GM19035 (cell line): ENCODE results near the gene FPGS.
"Not testable (repeated sequence)": the region's sequence is repeated elsewhere in the genome, so short reads cannot be mapped to it uniquely, and the experiment has no call there.

ENCODE experiments used
- ATAC-seq: cut with Tn5 transposase; IDR thresholded peaks from one replicate; pipeline ENCODE4 v1.9.1; 2021; ENCODE audit not compliant: unreplicated experiment

Gene FPGS

GRCh38 chr9:127835991-127836516 is 33.4 kb downstream of the FPGS start:
- no peak for ATAC-seq

- ATAC-seq: not testable (repeated sequence)
These were observed 33.9 kb downstream of the FPGS start for GRCh38 chr9:127836561-127836960.

- ATAC-seq: no peak
These were observed 34.7 kb downstream of the FPGS start for GRCh38 chr9:127837346-127837745.

- ATAC-seq: no peak
These were observed 35.8 kb downstream of the FPGS start for GRCh38 chr9:127838375-127839078.

- ATAC-seq: no peak
These were observed 38.6 kb downstream of the FPGS start for GRCh38 chr9:127841087-127841835.

- ATAC-seq: no peak
These were observed 42.2 kb downstream of the FPGS start for GRCh38 chr9:127844821-127845359.

GRCh38 chr9:127845619-127846018 is 42.9 kb downstream of the FPGS start:
- ATAC-seq: not testable (repeated sequence)

GRCh38 chr9:127846443-127847177 is 43.9 kb downstream of the FPGS start:
- no peak for ATAC-seq

GRCh38 chr9:127847178-127847510 is 44.5 kb downstream of the FPGS start:
- ATAC-seq: no peak

GRCh38 chr9:127847833-127848755 is 45.4 kb downstream of the FPGS start:
- no peak for ATAC-seq

- no peak for ATAC-seq
These were observed 46.2 kb downstream of the FPGS start for GRCh38 chr9:127848756-127849504.

GRCh38 chr9:127850286-127850830 is 47.7 kb downstream of the FPGS start:
- ATAC-seq: no peak

- no peak for ATAC-seq
These were observed 50.1 kb downstream of the FPGS start for GRCh38 chr9:127852829-127853228.

- no peak for ATAC-seq
These were observed 50.9 kb downstream of the FPGS start for GRCh38 chr9:127853312-127854183.

- ATAC-seq: no peak
These were observed 51.6 kb downstream of the FPGS start, which contains the start of gene ENG for GRCh38 chr9:127854184-127854806. Gene ENG (minus strand): TSS chr9:127854658. CDS start chr9:127854355, 303 bp downstream.

- ATAC-seq: no peak
These were observed 52.3 kb downstream of the FPGS start for GRCh38 chr9:127854960-127855359.

GRCh38 chr9:127855522-127855921 is 52.8 kb downstream of the FPGS start:
- no peak for ATAC-seq
